Fibroblast of pulmonary artery (primary cell): Measurements from ENCODE around the gene ST3GAL3.

Source experiments
- DNase-seq: peaks from one replicate; pipeline ENCODE4 v3.0.0-alpha.2; 2010; ENCODE audit warnings: low read depth
- H3K4me3 ChIP-seq: replicated peaks from 2 replicates; pipeline ENCODE4 v1.5.1; 2011; ENCODE audit warnings: low read depth, mild to moderate bottlenecking, control low read depth, low read length, moderate library complexity
- CTCF ChIP-seq: IDR thresholded peaks from 2 replicates; pipeline ENCODE4 v1.5.1; 2011; ENCODE audit warnings: mild to moderate bottlenecking, control low read depth, low read length, inconsistent platforms; ENCODE audit errors: missing control alignments

ST3GAL3 gene

GRCh38 chr1:43835082-43836021, 128.0 kb downstream of the ST3GAL3 start:
- no peak for TF ChIP-seq CTCF
- peak; percentile 85 for DNase-seq
- no peak overlapping the region for H3K4me3 ChIP-seq

GRCh38 chr1:43836267-43836951, 129.1 kb downstream of the ST3GAL3 start:
- no peak overlapping the region for H3K4me3 ChIP-seq
- DNase-seq = no peak
- TF ChIP-seq CTCF = no peak

GRCh38 chr1:43839056-43839455, 131.7 kb downstream of the ST3GAL3 start:
- DNase-seq = no peak
- TF ChIP-seq CTCF = no peak
- H3K4me3 ChIP-seq = no peak overlapping the region

- H3K4me3 ChIP-seq = no peak overlapping the region
These were observed 134.2 kb downstream of the ST3GAL3 start for GRCh38 chr1:43841321-43842174.

GRCh38 chr1:43842175-43842498, 134.8 kb downstream of the ST3GAL3 start:
- TF ChIP-seq CTCF = no peak
- no peak for DNase-seq
- no peak overlapping the region for H3K4me3 ChIP-seq

More at GRCh38 chr1:43841321-43842174, 134.2 kb downstream of the ST3GAL3 start:
- DNase-seq = no peak
- no peak for TF ChIP-seq CTCF

GRCh38 chr1:43843684-43844083, 136.3 kb downstream of the ST3GAL3 start:
- no peak for DNase-seq
- H3K4me3 ChIP-seq = no peak overlapping the region
- TF ChIP-seq CTCF = no peak
